Breast epithelium (tissue), 4 donors: Measurements from ENCODE around the gene APAF1. TPM values are rescaled to one million over a fixed set of nuclear protein-coding genes. Genes with fewer than 3 reads are reported as not detected.

Source experiments
- DNase-seq, 2 donors: peaks; one replicate each; pipeline ENCODE4 v3.0.0-alpha.2; 2019; ENCODE audit warnings: low spot score in 2 of 2
- H3K27ac ChIP-seq, 2 donors: fragments of 200-600 bp; sonication (generic) in 1 of 2; one replicate each; pipeline ENCODE4 v1.5.1; 2016 to 2019; ENCODE audit warnings: mild to moderate bottlenecking in 1 of 2
- H3K27me3 ChIP-seq, 2 donors: fragments of 200-600 bp; sonication (generic) in 1 of 2; one replicate each; pipeline versions ENCODE4 v1.5.1 to v1.6.0; 2017 to 2019; ENCODE audit warnings: control low read depth in 1 of 2, mild to moderate bottlenecking in 1 of 2
- H3K36me3 ChIP-seq: fragments of 200-600 bp; one replicate; pipeline ENCODE4 v1.5.1; 2019
- H3K4me1 ChIP-seq, 2 donors: fragments of 200-600 bp; sonication (generic); one replicate each; pipeline ENCODE4 v1.5.1; 2016 to 2019; ENCODE audit warnings: control low read depth in 1 of 2
- H3K4me3 ChIP-seq, 3 donors: fragments of 200-600 bp; sonication (generic); 1 replicate in 2 of 3; 2 replicates in 1 of 3; pipeline ENCODE4 v1.5.1; 2016 to 2019; ENCODE audit warnings: mild to moderate bottlenecking in 3 of 3, moderate library complexity in 2 of 3
- H3K9me3 ChIP-seq, 2 donors: fragments of 200-600 bp; sonication (generic) in 1 of 2; one replicate each; pipeline ENCODE4 v1.5.1; 2016 to 2019; ENCODE audit warnings: control low read depth in 1 of 2
- POLR2A ChIP-seq: fragments of 450-650 bp; IDR thresholded peaks from one replicate; pipeline ENCODE4 v1.6.1; 2016; ENCODE audit warnings: antibody characterized with exemption, mild to moderate bottlenecking, moderate library complexity
- POLR2AphosphoS5 ChIP-seq, 3 donors: sonication (generic); formaldehyde crosslinking; IDR thresholded peaks; one replicate each; pipeline ENCODE4 v1.6.1; 2017; ENCODE audit warnings: antibody characterized with exemption in 3 of 3
- intact Hi-C: fragments of 100-400 bp; cut with DNase I; formaldehyde crosslinking; loops from one replicate; pipeline ENCODE4 v1.15.1; 2023; ENCODE audit warnings: low total_unique reads
- total RNA-seq, 3 donors: library from RNA; depleted of rRNA; stranded (reverse); fragments of >200 nt; gene quantifications; one replicate each; pipeline ENCODE4 v1.1.0, GENCODE V29; 2016
- TF ChIP-seq, protein P1 (sequence below), 3 donors: fragments of 450-650 bp; IDR thresholded peaks; one replicate each; pipeline ENCODE4 v1.5.1; 2016 to 2017; ENCODE audit warnings: antibody characterized with exemption in 3 of 3, mild to moderate bottlenecking in 3 of 3, moderate library complexity in 3 of 3

Gene APAF1
- total RNA-seq, 3 donors from 2014 or later, result 10.1 to 18.1 (median 16.4) TPM

DNA sequence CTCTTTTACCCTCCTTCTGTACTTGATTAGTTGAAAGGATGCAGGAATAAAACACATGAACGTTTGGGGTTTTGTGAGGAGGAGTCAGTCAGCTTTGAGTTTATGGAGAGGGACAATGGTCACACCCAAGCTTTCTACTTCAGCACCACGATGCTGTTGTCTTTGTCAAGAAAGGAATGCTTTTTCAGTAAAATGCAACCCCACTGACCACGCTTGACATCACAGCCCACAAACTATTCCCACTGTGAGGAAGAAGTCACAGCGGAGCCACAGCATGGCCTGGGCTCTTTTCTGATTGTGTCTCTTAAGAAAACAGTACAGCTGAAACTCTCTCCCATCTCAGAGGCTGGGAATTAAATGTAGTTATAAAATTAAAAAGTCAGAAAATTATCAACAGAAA is 135.2 kb downstream of the APAF1 start:
- no peak overlapping the region for H3K27ac ChIP-seq
- no peaks in the 10 kb centered on the region for H3K9me3 ChIP-seq
- intact Hi-C loops, result no loop called here
- no peaks in the 10 kb centered on the region for H3K36me3 ChIP-seq
- no peak overlapping the region for H3K4me3 ChIP-seq
- H3K4me1 ChIP-seq, result no peaks in the 10 kb centered on the region
- H3K27me3 ChIP-seq, result no peaks in the 10 kb centered on the region
- TF ChIP-seq, protein P1, sequence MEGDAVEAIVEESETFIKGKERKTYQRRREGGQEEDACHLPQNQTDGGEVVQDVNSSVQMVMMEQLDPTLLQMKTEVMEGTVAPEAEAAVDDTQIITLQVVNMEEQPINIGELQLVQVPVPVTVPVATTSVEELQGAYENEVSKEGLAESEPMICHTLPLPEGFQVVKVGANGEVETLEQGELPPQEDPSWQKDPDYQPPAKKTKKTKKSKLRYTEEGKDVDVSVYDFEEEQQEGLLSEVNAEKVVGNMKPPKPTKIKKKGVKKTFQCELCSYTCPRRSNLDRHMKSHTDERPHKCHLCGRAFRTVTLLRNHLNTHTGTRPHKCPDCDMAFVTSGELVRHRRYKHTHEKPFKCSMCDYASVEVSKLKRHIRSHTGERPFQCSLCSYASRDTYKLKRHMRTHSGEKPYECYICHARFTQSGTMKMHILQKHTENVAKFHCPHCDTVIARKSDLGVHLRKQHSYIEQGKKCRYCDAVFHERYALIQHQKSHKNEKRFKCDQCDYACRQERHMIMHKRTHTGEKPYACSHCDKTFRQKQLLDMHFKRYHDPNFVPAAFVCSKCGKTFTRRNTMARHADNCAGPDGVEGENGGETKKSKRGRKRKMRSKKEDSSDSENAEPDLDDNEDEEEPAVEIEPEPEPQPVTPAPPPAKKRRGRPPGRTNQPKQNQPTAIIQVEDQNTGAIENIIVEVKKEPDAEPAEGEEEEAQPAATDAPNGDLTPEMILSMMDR (IDR thresholded peaks at IDR 0.05), result no peak
- TF ChIP-seq POLR2A (no peak), POLR2AphosphoS5 (IDR thresholded peaks at IDR 0.05) (no peak)
- DNase-seq, result no peak

DNA sequence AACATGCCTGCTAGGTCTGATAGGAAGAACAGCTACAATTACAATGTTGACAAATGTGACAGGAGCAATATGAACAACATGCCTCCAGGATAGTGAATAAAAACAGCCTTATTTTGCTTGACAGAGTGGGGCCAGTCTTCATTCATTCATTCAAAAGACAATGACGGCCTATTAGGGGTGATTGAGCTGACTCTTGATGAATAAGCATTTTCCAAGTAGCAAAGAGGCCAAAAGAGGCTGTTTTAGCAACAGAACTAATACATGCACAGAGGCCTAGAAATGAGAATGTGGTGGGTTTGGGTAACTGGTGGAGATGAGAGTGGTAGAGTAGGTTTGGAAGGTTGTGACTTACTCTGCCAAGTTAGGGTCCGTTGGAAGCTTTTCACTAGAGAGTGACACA is 138.3 kb downstream of the APAF1 start:
- intact Hi-C loops, result no loop called here
- no peaks in the 10 kb centered on the region for H3K27me3 ChIP-seq
- no peak for TF ChIP-seq POLR2A

More for the DNA sequence above, 138.3 kb downstream of the APAF1 start:
- DNase-seq, result no peak
- H3K4me3 ChIP-seq, result no peak overlapping the region
- no peak overlapping the region for H3K27ac ChIP-seq
- H3K9me3 ChIP-seq, result no peaks in the 10 kb centered on the region
- no peaks in the 10 kb centered on the region for H3K36me3 ChIP-seq
- no peaks in the 10 kb centered on the region for H3K4me1 ChIP-seq

Other genes starting within 250 kb of the APAF1 start
- 100 to 1,000 TPM in 1 of 3 donors, 10 to 100 TPM in 2; 42.9 to 115 (median 67.8) TPM for gene TMPO, start 129.7 kb upstream of the APAF1 start, total RNA-seq
- gene SLC25A3, start 51.6 kb upstream of the APAF1 start, total RNA-seq, result 100 to 1,000 TPM; 327 to 469 (median 356) TPM
- 10 to 100 TPM; 10.7 to 19.7 (median 12.3) TPM for gene IKBIP, start 502 bp upstream of the APAF1 start, total RNA-seq